Cerebellar cortex (tissue), 1 donor: ENCODE results near the gene SYNPO2L.
"Not testable (repeated sequence)": the region's sequence is repeated elsewhere in the genome, so short reads cannot be mapped to it uniquely, and the experiment has no call there.

Experiments used
- DNase-seq: peaks from one replicate; pipeline ENCODE4 v3.0.0-alpha.2; 2015; ENCODE audit warnings: low spot score

Gene SYNPO2L

DNA sequence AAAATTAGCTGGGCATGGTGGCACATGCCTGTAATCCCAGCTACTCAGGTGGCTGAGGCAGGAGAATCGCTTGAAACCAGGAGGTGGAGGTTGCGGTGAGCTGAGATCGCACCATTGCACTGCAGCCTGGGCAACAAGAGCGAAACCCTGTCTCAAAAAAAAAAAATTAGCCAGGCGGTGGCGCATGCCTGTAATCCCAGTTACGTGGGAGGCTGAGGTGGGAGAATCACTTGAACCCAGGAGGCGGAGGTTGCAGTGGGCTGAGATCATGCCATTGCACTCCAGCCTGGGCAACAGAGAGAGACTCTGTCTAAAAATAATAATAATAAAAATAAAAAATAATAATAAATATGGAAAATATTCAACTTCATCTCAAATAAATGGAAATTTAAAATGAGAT, 38.7 kb downstream of the SYNPO2L start:
- not testable (repeated sequence) for DNase-seq

DNA sequence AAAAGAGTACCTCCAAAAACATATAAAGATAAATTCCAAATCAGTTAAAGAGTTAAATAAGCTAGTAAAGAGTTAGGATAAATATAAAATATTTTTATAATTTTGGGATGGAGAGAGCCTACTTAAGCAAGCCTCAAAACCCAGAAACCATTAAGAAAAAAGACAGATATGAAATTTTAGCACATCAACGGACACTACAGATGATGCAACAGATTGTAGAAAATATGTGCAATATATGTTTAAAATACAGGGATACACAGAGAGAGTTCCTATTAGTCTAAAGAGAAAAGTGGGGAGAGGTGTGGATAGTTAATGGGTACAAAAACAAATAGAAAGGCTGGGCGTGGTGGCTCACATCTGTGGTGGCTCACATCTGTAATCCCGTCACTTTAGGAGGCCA, 41.1 kb downstream of the SYNPO2L start:
- DNase-seq = no peak

DNA sequence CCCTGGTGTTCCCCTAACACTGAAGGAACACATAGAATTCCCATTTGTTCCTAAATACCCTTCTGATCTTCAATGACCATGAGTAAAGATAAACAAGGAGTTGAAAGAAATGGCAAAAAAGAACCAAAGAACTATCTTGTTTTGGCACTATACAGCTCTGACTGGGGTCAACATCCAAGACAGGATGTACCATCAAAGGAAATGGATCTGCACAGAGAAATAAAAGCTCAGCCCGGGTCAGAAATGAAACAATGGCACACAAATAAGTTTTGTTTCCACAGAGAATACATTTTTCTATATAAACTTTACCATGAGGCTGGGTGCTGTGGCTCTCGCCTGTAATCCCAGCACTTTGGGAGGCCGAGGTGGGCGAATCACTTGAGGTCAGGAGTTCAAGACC, 46.7 kb downstream of the SYNPO2L start:
- no peak for DNase-seq

DNA sequence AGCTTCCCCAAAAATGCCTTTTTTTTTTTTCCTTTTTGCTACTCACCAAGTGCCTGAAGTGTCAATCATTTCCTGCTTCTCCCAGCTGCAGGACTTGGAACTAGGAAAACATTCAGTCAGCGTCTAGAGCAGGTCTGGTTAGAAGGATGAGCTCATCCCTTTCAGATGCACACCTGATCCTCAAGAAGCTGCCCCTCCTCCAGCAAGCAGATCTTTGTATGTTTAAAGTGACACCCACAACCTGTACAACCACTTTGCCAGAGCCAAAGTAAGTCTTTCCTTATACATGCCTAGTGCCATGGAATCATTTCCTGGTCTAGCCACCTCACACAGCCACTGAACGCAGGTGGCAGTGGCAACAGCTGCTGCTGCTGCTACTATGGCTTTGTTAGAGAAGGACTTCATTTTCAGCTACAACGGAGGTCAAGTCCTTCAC, 54.3 kb downstream of the SYNPO2L start:
- no peak for DNase-seq

DNA sequence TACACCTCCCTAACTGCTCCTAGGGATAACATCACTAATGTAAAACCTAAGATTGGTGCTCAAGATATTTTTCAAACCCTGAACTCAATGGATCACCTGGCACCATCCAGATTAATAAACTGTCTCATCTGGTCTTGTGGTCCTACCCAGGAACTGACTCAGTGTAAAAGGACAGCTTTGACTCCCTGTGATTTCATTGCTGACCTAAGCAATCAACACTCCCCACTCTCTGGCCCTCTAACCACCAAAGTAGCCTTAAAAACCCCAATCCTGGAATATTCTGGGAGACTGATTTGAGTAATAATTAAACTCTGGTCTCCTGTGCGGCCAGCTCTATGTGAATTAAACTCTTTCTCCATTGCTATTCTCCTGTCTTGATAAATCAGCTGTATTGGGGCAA, 58.5 kb downstream of the SYNPO2L start:
- DNase-seq = no peak
